Sigmoid colon (tissue), 7 donors: ENCODE results near the gene SETBP1. TPM values are rescaled to one million over a fixed set of nuclear protein-coding genes. Genes with fewer than 3 reads are reported as not detected.

Experiments
- DNase-seq: peaks from one replicate; pipeline ENCODE4 v3.0.0-alpha.2; 2019
- H3K27ac ChIP-seq, 4 donors: fragments of 200-600 bp; sonication (generic); one replicate each; pipeline ENCODE4 v1.5.1; 2016 to 2019; ENCODE audit warnings: mild to moderate bottlenecking in 1 of 4
- H3K27me3 ChIP-seq, 3 donors: fragments of 200-600 bp; sonication (generic); one replicate each; pipeline ENCODE4 v1.5.1; 2019; ENCODE audit warnings: mild to moderate bottlenecking in 1 of 3
- H3K36me3 ChIP-seq, 4 donors: fragments of 200-600 bp; sonication (generic); one replicate each; pipeline ENCODE4 v1.5.1; 2016 to 2019
- H3K4me1 ChIP-seq, 4 donors: fragments of 200-600 bp; sonication (generic); one replicate each; pipeline ENCODE4 v1.5.1; 2017 to 2019
- H3K4me3 ChIP-seq, 4 donors: fragments of 200-600 bp; sonication (generic); one replicate each; pipeline ENCODE4 v1.5.1; 2017 to 2019; ENCODE audit warnings: mild to moderate bottlenecking in 2 of 4, moderate library complexity in 1 of 4
- H3K9me3 ChIP-seq, 4 donors: fragments of 200-600 bp in 3 of 4; sonication (generic) in 3 of 4; one replicate each; pipeline versions ENCODE4 v1.5.1 to v1.6.1; 2013 to 2019
- EP300 ChIP-seq, 4 donors: sonication (generic); formaldehyde crosslinking; IDR thresholded peaks; one replicate each; pipeline ENCODE4 v1.6.1; 2017; ENCODE audit warnings: antibody characterized with exemption in 4 of 4
- POLR2A ChIP-seq, 2 donors: fragments of 450-650 bp; IDR thresholded peaks; one replicate each; pipeline ENCODE4 v1.6.1; 2016; ENCODE audit warnings: antibody characterized with exemption in 2 of 2, mild to moderate bottlenecking in 2 of 2, moderate library complexity in 2 of 2
- POLR2AphosphoS5 ChIP-seq, 4 donors: sonication (generic); formaldehyde crosslinking; IDR thresholded peaks; one replicate each; pipeline ENCODE4 v1.6.1; 2017; ENCODE audit warnings: antibody characterized with exemption in 4 of 4
- WGBS, 2 donors: extraction: QIAGEN DNeasy Blood & Tissue Kit; methylation state at CpG; one replicate each; pipeline ENCODE4 v1.1.7; 2013; 5-methylcytosine and 5-hydroxymethylcytosine counted together
- intact Hi-C: fragments of 100-400 bp; cut with DNase I; formaldehyde crosslinking; loops from one replicate; pipeline ENCODE4 v1.15.1; 2023
- polyA plus RNA-seq, 3 donors: library from polyadenylated mRNA; stranded (reverse); fragments of 200-250 nt; gene quantifications; one replicate each; pipeline ENCODE4 v1.2.3, GENCODE V29; 2013
- total RNA-seq, 4 donors: library from RNA; depleted of rRNA; stranded (reverse); fragments of >200 nt; gene quantifications; one replicate each; pipeline ENCODE4 v1.1.0, GENCODE V29; 2016
- TF ChIP-seq, protein P1 (sequence below), 4 experiments: fragments of 450-650 bp in 3 of 4; fragments of 200-600 bp in 1 of 4; IDR thresholded peaks; one replicate each; pipeline ENCODE4 v1.5.1; 2016 to 2019; ENCODE audit warnings: antibody characterized with exemption in 4 of 4, mild to moderate bottlenecking in 3 of 4, moderate library complexity in 2 of 4
- donor health status: healthy with polysubstance abuse.
- donor health status: Bipolar disorder and iron deficiency.
- donor health status: healthy.

SETBP1 gene
- total and polyA plus RNA-seq, 7 donors = 0.69 to 100 (median 67.9) TPM

DNA sequence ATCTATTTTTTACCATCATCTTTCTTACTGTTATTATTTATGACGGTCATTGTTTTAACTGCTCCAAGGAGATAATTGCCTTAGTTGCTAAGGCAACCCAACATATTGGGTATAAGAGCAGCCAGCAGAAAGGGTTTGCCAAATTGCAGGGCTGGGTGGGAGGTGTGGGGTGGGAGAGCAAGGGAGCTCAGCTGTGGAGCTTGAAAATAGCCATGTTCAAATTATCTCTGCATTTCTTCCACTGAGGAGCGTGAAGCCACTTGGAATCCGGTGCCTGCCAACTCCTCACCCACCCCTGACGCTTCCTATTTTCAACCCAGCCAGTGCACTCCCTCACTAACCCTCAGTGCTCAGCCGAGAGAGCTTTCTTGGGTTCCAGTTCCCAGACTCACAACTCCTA, 60.8 kb downstream of the SETBP1 start:
- H3K36me3 ChIP-seq = no peaks in the 10 kb centered on the region
- H3K9me3 ChIP-seq = no peaks in the 10 kb centered on the region
- no peak overlapping the region for H3K4me3 ChIP-seq
- no peak for DNase-seq
- H3K27ac ChIP-seq = peak overlapping the region; percentile 66 to 83 (median 76)
- H3K4me1 ChIP-seq = peaks cover 0 to 74% (median 55%) of the 10 kb centered on the region in 4 donors
- WGBS, 2 donors = 81 to 90% methylated on average over 5 of the region's 5 CpGs
- H3K27me3 ChIP-seq = no peaks in the 10 kb centered on the region
- TF ChIP-seq, protein P1, sequence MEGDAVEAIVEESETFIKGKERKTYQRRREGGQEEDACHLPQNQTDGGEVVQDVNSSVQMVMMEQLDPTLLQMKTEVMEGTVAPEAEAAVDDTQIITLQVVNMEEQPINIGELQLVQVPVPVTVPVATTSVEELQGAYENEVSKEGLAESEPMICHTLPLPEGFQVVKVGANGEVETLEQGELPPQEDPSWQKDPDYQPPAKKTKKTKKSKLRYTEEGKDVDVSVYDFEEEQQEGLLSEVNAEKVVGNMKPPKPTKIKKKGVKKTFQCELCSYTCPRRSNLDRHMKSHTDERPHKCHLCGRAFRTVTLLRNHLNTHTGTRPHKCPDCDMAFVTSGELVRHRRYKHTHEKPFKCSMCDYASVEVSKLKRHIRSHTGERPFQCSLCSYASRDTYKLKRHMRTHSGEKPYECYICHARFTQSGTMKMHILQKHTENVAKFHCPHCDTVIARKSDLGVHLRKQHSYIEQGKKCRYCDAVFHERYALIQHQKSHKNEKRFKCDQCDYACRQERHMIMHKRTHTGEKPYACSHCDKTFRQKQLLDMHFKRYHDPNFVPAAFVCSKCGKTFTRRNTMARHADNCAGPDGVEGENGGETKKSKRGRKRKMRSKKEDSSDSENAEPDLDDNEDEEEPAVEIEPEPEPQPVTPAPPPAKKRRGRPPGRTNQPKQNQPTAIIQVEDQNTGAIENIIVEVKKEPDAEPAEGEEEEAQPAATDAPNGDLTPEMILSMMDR (IDR thresholded peaks at IDR 0.05) = no peak
- TF ChIP-seq POLR2A (IDR thresholded peaks at IDR 0.05) (no peak), POLR2AphosphoS5 (IDR thresholded peaks at IDR 0.05) (no peak), EP300 (IDR thresholded peaks at IDR 0.05) (no peak)
- intact Hi-C loops = no loop called here

DNA sequence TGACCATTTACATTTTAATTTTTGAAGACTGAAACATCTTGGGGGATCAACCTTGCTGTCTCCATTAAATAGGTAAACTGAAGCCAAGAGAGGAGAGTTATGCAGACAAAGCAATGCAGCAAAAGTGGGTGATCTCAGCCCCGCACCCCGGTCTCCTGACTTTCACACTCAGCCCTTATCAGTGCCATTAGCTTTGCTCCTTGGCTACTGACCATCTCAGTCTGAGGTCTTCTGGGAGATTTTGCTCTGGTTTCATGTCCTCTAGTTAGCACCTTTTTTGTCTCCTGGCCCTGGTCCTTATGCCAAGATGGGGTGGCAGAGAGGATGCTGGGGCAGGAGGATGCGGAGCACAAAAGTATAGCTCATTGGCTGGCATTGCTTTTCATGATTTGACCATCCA, 61.4 kb downstream of the SETBP1 start:
- Histone ChIP-seq H3K9me3 (no peaks in the 10 kb centered on the region), H3K36me3 (no peaks in the 10 kb centered on the region), H3K4me3 (no peak overlapping the region), H3K27ac (peak overlapping the region; percentile 66 to 83 (median 76)), H3K27me3 (no peaks in the 10 kb centered on the region), H3K4me1 (peaks cover 0 to 74% (median 57%) of the 10 kb centered on the region in 4 donors)
- TF ChIP-seq, protein P1 (IDR thresholded peaks at IDR 0.05) = no peak
- TF ChIP-seq POLR2AphosphoS5 (IDR thresholded peaks at IDR 0.05) (no peak), POLR2A (IDR thresholded peaks at IDR 0.05) (no peak), EP300 (IDR thresholded peaks at IDR 0.05) (no peak)
- intact Hi-C loops = no loop called here
- DNase-seq = no peak
- WGBS, 2 donors = 96 to 100% methylated on average over 3 of the region's 3 CpGs

DNA sequence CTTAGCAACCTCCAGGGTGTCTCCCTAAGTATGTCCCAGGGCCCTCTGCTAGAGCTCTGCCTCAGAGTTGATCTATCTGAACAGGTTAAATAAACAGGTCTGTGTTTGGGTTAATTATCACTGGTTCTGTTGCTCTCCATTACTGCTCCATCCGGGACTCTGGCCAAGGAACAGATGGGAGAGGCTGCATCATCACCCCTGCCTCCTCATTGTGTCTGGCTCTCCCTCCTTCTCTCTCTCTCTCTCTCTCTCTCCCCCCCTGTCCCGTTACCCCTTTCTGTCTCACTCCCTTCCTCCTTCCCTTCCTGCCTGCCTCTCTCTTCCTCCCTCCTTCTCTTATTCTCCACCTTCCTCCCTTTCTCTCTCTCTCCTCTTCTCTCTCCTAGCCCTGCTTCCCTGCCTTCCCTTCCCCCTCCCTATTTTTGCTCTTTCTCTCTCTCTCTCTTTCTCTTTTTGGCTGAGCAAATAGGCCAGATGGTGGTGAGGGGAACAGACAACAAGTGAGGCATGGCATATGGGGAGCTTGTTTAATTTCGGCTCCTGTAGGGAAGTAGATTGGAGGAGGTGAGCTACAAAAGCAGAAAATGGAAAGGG, 62.1 kb downstream of the SETBP1 start:
- intact Hi-C loops = no loop called here
- 28 to 50% methylated on average over 3 of the region's 3 CpGs for WGBS, 2 donors
- Histone ChIP-seq H3K9me3 (no peaks in the 10 kb centered on the region), H3K27ac (peak overlapping the region; percentile 66 to 83 (median 76)), H3K27me3 (no peaks in the 10 kb centered on the region), H3K4me1 (peaks cover 0 to 74% (median 62%) of the 10 kb centered on the region in 4 donors), H3K36me3 (no peaks in the 10 kb centered on the region), H3K4me3 (no peak overlapping the region)
- no peak for TF ChIP-seq EP300 (IDR thresholded peaks at IDR 0.05)
- peak in 1 of 4 donors; percentile 4 for TF ChIP-seq POLR2AphosphoS5 (IDR thresholded peaks at IDR 0.05)
- no peak for TF ChIP-seq POLR2A (IDR thresholded peaks at IDR 0.05)
- TF ChIP-seq, protein P1 (IDR thresholded peaks at IDR 0.05) = no peak
- peak; percentile 91 for DNase-seq

DNA sequence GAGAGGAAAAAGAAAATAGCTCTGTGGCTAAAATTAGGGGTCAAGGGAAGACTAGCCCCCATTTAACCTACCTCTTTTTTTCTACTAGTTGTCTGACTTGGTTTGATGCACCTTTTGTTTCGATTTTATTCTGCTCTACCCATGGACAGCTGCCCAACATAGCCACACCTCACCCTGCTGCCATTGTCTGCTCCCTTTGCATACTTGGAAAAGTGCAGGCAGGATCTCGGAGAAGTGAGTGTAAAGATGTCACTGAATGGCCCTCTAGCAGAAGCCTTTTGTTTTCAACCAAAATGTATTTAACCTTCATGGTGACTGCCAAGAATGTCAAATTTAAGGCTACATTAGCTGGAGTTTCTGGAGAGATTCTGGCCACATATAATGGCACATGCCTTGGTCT, 62.9 kb downstream of the SETBP1 start:
- no peaks in the 10 kb centered on the region for H3K36me3 ChIP-seq
- peaks cover 0 to 80% (median 64%) of the 10 kb centered on the region in 4 donors for H3K4me1 ChIP-seq
- no peak for DNase-seq
- intact Hi-C loops = no loop called here
- no peaks in the 10 kb centered on the region for H3K27me3 ChIP-seq
- WGBS, 2 donors = 69 to 82% methylated on average over 2 of the region's 2 CpGs
- H3K27ac ChIP-seq = peak overlapping the region; percentile 66 to 83 (median 76)
- TF ChIP-seq POLR2AphosphoS5 (IDR thresholded peaks at IDR 0.05) (no peak), POLR2A (IDR thresholded peaks at IDR 0.05) (no peak), EP300 (IDR thresholded peaks at IDR 0.05) (no peak)
- TF ChIP-seq, protein P1 (IDR thresholded peaks at IDR 0.05) = no peak
- H3K9me3 ChIP-seq = no peaks in the 10 kb centered on the region
- no peak overlapping the region for H3K4me3 ChIP-seq
